ENCODE results near the gene SPRR2E.

DNA sequence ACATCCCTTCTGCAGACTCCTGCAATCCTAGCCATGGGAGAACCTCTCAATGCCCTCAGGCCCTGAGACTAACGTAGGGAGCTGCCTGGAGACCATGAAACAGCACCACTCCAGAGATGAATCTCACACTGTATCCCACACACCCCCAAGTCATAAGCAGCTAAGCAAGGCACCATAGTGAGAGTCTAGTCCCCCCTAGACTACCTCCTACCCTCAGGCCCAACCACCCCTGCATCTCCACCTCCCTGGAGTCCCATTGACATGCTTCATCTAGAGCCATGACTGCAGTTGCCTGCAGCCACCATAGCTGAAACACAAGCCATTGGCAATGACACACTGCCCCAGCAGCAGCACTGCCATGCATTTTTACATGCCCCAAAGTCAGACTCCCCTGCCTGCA, 38.9 kb upstream of the SPRR2E start:
- TF ChIP-seq ZNF624 (tag by site-specific recombination; IDR thresholded peaks at IDR 0.05) (no peak), ZNF274 (IDR thresholded peaks at IDR 0.05; ENCODE audit: low read length) (no peak), ZNF274 (tag by site-specific recombination; IDR thresholded peaks at IDR 0.05; ENCODE audit: borderline replicate concordance) (no peak), ZBTB8A (tag by site-specific recombination; IDR thresholded peaks at IDR 0.05) (no peak), ZNF350 (tag by site-specific recombination; IDR thresholded peaks at IDR 0.05) (no peak), ZBTB7A (tag by site-specific recombination; IDR thresholded peaks at IDR 0.05; ENCODE audit: low read depth) (no peak), ZNF37A (tag by site-specific recombination; IDR thresholded peaks at IDR 0.05) (no peak), ZFP41 (tag by site-specific recombination; IDR thresholded peaks at IDR 0.05; ENCODE audit: borderline replicate concordance) (no peak), ZNF416 (tag by site-specific recombination; IDR thresholded peaks at IDR 0.05) (no peak), ZFP69B (tag by site-specific recombination; IDR thresholded peaks at IDR 0.05) (no peak), ZFP37 (tag by site-specific recombination; IDR thresholded peaks at IDR 0.05) (no peak)
- TF ChIP-seq, protein P1, sequence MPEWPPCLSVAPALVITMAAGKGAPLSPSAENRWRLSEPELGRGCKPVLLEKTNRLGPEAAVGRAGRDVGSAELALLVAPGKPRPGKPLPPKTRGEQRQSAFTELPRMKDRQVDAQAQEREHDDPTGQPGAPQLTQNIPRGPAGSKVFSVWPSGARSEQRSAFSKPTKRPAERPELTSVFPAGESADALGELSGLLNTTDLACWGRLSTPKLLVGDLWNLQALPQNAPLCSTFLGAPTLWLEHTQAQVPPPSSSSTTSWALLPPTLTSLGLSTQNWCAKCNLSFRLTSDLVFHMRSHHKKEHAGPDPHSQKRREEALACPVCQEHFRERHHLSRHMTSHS (tag by site-specific recombination; IDR thresholded peaks at IDR 0.05), result no peak
- TF ChIP-seq, protein P2, sequence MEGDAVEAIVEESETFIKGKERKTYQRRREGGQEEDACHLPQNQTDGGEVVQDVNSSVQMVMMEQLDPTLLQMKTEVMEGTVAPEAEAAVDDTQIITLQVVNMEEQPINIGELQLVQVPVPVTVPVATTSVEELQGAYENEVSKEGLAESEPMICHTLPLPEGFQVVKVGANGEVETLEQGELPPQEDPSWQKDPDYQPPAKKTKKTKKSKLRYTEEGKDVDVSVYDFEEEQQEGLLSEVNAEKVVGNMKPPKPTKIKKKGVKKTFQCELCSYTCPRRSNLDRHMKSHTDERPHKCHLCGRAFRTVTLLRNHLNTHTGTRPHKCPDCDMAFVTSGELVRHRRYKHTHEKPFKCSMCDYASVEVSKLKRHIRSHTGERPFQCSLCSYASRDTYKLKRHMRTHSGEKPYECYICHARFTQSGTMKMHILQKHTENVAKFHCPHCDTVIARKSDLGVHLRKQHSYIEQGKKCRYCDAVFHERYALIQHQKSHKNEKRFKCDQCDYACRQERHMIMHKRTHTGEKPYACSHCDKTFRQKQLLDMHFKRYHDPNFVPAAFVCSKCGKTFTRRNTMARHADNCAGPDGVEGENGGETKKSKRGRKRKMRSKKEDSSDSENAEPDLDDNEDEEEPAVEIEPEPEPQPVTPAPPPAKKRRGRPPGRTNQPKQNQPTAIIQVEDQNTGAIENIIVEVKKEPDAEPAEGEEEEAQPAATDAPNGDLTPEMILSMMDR (tag by site-specific recombination; IDR thresholded peaks at IDR 0.05), result no peak
- TF ChIP-seq, protein P3, sequence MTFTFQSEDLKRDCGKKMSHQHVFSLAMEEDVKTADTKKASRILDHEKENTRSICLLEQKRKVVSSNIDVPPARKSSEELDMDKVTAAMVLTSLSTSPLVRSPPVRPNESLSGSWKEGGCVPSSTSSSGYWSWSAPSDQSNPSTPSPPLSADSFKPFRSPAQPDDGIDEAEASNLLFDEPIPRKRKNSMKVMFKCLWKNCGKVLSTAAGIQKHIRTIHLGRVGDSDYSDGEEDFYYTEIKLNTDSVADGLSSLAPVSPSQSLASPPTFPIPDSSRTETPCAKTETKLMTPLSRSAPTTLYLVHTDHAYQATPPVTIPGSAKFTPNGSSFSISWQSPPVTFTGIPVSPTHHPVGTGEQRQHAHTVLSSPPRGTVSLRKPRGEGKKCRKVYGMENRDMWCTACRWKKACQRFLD (tag by site-specific recombination; IDR thresholded peaks at IDR 0.05), result no peak
